HG03060 (cell line): ENCODE data around the gene NQO1.
"Not testable (repeated sequence)": the region's sequence is repeated elsewhere in the genome, so short reads cannot be mapped to it uniquely, and the experiment has no call there.

Experiments used
- ATAC-seq: cut with Tn5 transposase; IDR thresholded peaks from one replicate; pipeline ENCODE4 v1.9.1; 2021; ENCODE audit warnings: low read depth, moderate number of reproducible peaks; ENCODE audit not compliant: unreplicated experiment

Gene NQO1

DNA sequence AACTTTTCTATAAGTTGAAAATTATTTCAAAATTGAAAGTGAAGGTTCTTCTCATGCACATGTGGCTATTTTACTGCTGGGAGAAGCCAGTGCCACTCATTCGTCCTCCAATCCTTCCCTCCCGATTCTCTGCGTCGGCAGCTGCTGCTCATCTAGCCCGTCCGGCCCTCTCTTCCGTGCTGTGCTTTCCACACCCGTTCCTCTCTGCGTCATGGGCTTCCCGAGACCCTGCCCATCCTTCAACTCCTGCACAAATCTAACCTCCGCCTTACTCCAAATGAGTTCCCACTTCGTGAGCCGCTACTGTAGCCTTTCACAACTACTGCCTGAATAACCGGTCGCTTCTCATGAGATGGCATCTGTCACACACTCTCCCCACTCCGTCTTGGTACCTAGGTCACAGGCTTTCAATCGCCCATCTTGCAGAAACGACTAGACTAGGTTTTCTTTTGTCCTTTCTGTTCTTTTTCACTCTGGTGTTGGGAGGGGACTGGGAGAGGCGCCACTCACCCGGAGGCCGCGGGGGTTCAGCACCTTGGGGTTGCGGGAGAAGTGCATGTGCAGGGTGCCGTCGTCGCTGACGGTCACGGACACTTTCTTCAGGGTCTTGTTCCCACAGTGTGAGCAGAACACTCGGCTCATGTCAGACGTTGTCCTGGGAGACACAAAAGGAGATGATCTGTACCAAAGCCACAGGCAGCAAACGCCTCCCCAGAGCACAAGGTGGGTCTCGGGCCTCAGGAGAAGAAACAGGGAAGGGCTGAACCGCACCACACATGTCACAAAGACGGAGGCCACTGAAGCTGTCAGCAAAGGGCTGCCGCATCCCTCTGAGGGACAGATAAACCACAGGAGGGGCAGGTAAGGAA lies 18.2 kb upstream of the NQO1 start:
- no peak for ATAC-seq

DNA sequence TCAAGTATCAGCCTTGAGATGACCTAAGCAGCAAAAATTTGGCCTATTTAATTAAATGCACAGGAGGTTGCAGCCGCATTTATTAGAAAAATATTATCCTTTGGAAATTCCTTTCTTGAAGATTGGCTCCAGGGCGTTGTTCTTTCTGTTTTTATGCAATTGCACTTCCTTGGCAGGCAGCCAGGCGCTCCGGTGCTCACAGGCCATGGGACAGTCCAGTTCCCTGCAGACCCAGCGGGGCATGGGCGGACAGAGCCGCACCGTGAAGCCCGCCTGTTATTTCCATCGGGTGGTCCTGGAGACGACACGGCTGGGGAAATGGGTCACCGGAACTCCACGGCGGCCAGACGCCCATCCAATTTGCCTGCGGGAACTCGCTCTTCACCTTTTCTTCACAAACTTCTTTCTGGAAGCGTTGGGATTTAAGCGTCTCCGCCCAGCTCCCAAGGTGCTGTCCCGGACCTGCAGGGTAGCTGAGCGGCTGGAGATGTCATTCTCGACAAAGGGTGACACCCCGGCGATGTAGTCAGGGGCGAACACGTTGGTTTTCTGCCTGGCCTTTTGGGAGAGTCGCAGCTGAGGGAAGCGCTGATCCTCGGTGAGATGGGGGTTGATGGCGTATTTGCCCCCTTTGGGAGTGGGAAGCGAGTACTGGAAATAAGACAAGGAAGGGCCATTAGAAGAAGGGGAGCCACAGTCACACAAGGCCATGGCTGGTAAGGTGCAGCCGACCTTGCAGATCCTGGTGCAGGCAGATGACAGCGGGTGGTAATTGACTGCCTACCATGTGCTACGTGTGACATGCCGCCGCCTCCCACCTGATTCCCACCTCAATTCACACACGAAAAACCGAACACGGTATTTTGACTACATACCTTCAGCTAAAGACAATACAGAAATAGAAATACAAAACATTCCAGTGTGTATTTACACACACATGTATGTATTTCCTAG lies 15.9 kb upstream of the NQO1 start:
- no peak for ATAC-seq

GRCh38 chr16:69741519-69741918 lies 15.2 kb upstream of the NQO1 start:
- no peak for ATAC-seq

DNA sequence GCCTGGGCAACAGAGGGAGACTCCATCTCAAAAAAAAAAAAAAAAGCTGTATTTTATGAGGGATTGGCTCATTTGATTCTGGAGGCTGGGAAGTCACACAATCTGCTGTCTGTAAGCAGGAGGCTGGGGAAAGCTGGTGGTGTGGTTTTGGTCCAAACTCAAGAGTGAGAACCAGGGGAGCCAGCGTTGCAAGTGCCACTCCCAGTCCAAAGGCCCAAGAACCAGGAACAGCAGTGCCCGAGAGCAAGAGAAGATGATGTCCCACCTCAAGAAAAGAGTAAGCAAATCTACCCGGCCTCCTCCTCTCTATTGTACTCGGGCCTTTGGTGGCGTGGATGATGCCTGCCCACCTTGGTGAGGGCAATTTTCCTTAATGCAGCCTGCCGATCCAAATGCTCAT lies 5.7 kb upstream of the NQO1 start:
- ATAC-seq: no peak

GRCh38 chr16:69731280-69731679 lies 4.9 kb upstream of the NQO1 start:
- not testable (repeated sequence) for ATAC-seq

DNA sequence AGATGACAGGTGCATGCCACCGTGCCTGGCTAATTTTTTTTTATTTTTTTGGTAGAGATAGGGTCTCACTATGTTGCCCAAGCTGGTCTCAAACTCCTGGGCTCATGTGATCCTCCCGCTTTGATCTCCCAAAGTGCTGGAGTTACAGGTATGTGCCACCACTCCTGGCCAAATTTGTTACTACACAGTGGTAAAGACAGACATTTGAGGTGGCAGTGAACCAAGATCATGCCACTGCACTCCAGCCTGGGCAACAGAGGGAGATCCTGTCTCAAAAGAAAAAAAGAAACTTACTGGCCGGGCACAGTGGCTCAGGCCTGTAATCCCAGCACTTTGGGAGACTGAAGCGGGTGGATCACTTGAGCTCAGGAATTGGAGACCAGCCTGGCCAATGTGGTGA lies 2.7 kb upstream of the NQO1 start:
- ATAC-seq: not testable (repeated sequence)

DNA sequence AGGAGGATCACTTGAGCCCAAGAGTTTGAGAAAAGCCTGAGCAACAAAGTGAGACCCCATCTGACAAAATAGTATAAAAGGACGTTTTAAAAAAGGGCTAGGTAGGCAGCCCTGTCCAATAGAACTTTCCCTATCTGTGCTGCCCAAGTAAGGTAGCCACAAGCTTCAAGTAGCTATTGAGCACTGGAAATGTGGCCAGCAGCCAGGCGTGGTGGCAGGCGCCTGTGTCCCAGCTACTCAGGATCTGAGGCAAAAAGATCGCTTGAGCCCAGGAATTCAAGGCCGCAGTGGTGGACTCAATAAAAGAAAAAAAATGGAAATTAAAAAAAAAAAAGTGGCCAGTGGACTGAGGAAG lies 1.5 kb upstream of the NQO1 start:
- no peak for ATAC-seq

DNA sequence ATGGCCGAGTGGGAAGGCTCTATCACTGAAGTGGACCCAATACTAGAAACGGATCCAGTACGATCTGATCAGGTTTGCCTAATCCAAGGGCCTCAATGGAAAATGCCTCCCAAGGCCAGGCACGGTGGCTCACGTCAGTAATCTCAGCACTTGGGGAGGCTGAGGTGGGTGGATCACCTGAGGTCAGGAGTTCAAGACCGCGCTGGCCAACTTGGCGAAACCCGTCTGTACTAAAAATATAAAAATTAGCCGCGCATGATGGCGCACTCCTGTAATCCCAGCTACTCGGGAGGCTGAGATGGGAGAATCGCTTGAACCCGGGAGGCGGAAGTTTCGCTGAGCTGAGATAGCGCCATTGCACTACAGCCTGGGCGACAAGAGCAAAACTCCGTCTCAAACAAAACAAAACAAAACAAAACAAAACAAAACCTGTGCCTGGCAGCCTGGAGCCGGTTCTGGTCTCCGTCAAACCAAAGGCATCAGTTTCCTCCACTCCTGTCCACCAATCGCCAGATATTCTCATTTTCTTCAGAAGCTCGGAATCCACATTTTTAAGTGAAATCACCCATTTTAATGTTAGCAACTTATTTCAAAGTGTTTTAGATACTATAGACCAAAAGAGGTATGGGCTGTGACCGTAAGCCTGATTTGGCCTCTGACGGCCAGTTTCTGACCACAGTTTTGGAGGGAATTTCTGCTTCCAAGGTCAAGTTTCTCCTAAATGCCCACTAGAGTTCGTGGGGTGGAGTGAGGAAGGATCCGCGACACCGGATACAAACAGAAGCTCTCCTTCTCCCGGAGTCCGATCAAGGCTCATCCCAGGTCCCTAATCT lies 664 bp downstream of the NQO1 start:
- no peak for ATAC-seq

GRCh38 chr16:69724981-69725479 lies 1.3 kb downstream of the NQO1 start:
- no peak for ATAC-seq

DNA sequence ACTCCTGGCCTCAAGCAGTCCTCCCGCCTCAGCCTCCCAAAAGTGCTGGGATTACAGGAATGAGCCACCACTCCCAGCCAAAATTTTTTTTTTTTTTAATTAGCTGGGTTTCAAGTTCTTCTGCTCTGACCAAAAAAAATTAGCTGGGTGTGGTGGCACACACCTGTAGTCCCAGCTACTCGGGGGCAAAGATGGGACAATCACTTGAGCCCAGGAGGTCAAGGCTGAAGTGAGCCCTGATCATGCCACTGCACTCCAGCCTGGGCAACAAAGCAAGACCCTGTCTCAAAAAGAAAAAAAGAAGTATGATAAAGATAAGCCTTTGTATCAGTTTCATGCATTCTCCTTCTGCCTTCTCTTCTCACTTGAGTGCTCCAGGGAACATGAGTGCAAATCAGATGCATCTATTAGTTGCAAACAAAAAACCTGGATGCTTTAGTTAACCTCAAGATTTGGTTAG lies 1.9 kb downstream of the NQO1 start:
- ATAC-seq: no peak

DNA sequence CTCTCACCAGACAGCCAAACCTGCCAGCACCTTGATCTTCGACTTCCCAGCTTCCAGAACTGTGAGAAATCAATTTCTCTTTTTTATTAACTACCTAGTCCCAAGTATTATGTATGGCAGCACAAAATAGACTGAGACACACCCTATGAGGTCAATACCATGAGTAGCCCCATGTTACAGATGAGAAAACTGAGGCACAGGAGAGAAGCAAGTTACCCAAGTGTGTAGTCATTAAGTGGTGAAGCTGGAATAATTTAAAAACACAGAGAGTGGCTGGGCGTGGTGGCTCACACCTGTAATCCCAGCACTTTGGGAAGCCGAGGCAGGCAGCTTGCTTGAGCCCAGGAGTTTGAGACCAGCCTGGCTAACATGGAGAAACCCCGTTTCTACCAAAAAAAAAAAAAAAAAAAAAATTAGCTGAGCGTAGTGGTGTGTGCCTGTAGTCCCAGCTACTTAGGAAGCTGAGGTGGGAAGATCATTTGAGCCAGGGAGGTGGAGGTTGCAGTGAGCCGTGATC lies 4.9 kb downstream of the NQO1 start:
- no peak for ATAC-seq

- no peak for ATAC-seq
Measured at GRCh38 chr16:69720822-69721430, 5.4 kb downstream of the NQO1 start.

DNA sequence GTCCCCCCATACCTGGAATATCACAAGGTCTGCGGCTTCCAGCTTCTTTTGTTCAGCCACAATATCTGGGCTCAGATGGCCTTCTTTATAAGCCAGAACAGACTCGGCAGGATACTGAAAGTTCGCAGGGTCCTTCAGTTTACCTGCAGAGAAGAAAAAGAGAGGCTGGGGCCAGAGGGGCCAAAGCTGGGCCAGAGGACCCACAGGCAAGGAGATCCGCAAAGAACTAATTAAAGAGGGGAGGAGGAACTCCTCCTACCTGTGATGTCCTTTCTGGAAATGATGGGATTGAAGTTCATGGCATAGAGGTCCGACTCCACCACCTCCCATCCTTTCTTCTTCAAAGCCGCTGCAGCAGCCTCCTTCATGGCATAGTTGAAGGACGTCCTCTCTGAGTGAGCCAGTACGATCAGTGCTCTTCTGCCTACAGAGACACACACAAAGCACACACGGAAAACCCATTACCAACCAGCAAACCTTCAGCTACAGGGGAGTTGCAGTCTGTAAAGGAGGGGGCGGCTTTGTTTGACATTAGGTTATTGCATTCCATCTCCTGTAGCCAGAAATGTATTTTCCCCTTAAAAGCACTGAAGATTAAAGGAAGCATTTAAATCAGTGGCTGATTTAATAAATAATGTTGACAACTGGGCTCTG lies 8.1 kb downstream of the NQO1 start:
- no peak for ATAC-seq

- no peak for ATAC-seq
Measured at GRCh38 chr16:69717066-69717465, 9.3 kb downstream of the NQO1 start.

- no peak for ATAC-seq
Measured at GRCh38 chr16:69712914-69713581, 13.3 kb downstream of the NQO1 start.

- ATAC-seq: no peak
Measured at GRCh38 chr16:69712277-69712676, 14.1 kb downstream of the NQO1 start.

DNA sequence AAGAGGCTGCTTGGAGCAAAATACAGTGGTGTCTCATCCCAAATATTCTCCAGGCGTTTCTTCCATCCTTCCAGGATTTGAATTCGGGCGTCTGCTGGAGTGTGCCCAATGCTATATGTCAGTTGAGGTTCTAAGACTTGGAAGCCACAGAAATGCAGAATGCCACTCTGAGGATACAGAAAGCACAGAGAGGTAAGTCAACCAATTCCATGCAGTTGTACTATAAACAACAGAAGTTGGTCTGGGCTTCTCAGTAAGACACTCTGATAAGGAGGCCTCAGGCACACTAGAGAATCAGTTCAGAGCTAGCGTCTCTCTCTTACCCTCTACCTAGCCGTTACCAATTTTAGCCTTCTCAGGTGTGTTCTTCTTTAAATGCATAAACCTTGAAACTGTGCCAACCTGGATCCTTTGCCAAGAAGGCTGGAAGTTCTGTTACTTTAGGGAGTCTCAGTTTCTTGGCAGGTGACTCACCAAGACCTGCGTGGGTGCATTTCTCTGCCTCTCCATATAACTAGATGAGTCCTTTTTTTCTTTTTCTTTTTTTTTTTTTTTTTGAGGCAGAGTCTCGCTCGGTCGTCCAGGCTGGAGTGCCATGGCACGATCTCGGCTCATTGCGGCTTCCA lies 15.1 kb downstream of the NQO1 start:
- no peak for ATAC-seq

DNA sequence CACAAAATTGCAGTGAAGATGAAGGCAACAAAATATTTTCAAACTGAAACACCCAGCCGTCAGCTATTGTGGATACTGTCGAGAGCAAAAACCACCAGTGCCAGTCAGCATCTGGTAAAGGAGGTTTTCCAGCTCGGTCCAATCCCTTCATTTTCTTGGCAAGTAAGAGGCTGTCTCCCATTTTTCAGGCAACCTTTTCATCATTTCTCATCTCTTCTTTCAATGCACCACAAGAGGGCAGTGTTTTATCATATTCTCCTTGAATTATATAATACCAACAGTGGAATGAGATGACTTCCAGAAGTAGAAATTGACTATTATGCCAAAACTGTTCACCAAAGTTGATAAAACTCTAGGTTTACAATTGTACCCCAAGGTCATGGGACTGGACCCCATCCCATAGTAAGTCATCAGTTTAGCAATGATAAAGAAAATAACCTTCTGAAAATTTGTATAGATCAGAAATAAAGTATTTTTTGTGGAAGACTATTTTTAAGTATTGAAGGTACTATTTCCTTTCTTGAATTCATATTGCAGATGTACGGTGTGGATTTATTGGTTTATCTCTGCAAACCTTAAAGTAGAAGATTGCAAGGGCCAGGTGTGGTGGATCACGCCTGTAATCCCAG lies 16.8 kb downstream of the NQO1 start:
- ATAC-seq: no peak
